Mammary epithelial cell (primary cell): ENCODE measurements around the gene SULT2B1.

Experiments
- EZH2 ChIP-seq: IDR thresholded peaks from 2 replicates; pipeline ENCODE4 v1.6.1; 2012; ENCODE audit warnings: low read length, inconsistent platforms, borderline replicate concordance
- TF ChIP-seq, protein P1 (sequence below), 2 donors: IDR thresholded peaks in 1 of 2; conservative IDR thresholded peaks in 1 of 2; 2 replicates each; pipeline ENCODE4 v1.5.1; 2011 to 2012; ENCODE audit warnings: inconsistent platforms in 2 of 2, low read length in 2 of 2, mild to moderate bottlenecking in 2 of 2, control low read depth in 1 of 2, low read depth in 1 of 2; ENCODE audit not compliant: insufficient read depth in 1 of 2; ENCODE audit errors: extremely low read depth in 1 of 2

DNA sequence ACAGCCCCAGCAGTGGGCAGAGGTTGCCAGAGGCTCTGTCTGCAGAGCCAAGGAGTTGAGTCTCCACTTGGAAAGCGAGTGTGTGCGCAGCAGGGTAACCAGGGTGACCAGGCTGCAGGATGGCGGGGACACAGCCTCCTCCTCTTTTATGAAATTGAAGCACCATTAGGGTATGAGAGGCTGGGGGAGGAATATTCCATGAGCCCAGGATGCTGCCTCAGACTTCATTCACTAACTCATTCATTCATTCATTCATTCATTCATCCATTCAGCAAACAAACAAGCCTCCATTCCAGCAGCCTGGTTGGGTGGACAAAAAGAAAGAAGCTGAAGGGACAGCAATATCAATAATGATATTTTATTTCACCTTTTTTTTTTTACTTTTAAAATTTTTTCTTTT lies 33.8 kb upstream of the SULT2B1 start:
- TF ChIP-seq, protein P1, sequence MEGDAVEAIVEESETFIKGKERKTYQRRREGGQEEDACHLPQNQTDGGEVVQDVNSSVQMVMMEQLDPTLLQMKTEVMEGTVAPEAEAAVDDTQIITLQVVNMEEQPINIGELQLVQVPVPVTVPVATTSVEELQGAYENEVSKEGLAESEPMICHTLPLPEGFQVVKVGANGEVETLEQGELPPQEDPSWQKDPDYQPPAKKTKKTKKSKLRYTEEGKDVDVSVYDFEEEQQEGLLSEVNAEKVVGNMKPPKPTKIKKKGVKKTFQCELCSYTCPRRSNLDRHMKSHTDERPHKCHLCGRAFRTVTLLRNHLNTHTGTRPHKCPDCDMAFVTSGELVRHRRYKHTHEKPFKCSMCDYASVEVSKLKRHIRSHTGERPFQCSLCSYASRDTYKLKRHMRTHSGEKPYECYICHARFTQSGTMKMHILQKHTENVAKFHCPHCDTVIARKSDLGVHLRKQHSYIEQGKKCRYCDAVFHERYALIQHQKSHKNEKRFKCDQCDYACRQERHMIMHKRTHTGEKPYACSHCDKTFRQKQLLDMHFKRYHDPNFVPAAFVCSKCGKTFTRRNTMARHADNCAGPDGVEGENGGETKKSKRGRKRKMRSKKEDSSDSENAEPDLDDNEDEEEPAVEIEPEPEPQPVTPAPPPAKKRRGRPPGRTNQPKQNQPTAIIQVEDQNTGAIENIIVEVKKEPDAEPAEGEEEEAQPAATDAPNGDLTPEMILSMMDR (conservative IDR thresholded peaks at IDR 0.05 in 1 of 2, IDR thresholded peaks at IDR 0.05 in 1 of 2; ENCODE audit: extremely low read depth in 1 of 2, insufficient read depth in 1 of 2, low read depth in 1 of 2, low read length in 2 of 2): no peak
- TF ChIP-seq EZH2: no peak
